HG02571 (cell line): ENCODE measurements around the gene COL4A5.
"Not testable (repeated sequence)": the region's sequence is repeated elsewhere in the genome, so short reads cannot be mapped to it uniquely, and the experiment has no call there.

Experiments
- ATAC-seq: cut with Tn5 transposase; IDR thresholded peaks from one replicate; pipeline ENCODE4 v1.9.1; 2021; ENCODE audit warnings: mild to moderate bottlenecking, moderate library complexity; ENCODE audit not compliant: unreplicated experiment

The COL4A5 gene

GRCh38 chrX:108439426-108439942 lies at the start of gene COL4A5:
TSS of gene COL4A5 (plus strand) at chrX:108439838. CDS start at chrX:108440126, 288 bp downstream.
- ATAC-seq = no peak

- ATAC-seq = not testable (repeated sequence)
Observed at GRCh38 chrX:108390976-108391717, 48.5 kb upstream of the COL4A5 start.

DNA sequence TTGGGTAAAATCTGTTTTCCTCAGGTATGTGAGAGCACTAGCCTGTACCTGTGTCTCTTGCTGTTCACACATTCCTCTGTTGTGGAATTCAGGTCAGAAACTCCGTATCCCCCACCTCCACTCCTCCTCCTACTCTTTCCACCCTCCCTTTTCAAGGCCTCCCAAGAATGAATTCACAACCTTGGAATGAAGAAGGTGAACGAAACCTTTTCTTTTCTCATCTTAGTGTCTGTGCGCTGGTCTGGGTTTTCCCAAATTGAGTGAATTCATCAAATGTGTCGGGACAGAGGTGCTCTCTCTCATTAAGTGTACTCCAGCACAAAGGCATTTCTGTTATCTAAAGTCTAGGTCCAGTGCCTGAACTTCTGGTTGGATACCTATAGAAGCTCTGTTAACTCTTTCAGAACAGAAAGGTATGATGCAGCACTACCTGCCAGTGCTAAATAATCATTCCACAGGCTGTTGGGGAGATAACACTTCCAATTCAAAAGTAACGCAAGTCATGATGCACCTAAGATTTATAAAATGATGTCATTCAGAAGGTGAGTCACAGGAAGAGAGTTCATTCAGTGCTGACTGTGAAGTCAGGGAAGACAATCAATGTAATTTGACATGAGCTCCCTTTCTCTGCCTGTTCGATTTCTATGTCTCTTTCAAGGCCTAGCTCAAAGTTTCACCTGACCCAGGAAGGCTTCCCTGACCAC lies 43.3 kb upstream of the COL4A5 start:
- ATAC-seq = no peak

DNA sequence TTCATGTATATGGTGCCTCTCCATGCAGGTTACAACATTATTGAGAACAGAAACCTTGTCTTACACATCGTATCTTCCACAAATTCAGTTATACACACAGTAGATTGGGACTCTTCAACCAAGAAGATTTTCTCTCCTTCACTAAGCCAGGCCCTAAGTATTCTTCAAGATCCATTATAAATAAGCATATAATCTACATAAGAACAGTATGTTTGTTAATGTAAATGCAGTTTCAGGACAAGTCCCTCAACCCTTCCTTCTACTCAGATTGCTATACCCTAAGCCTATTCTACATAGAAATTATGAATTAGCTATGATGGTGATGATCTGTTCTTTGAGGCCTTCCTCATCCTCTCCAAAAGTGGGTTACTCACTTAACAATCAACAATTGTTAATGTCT lies 42.7 kb upstream of the COL4A5 start:
- ATAC-seq = no peak

DNA sequence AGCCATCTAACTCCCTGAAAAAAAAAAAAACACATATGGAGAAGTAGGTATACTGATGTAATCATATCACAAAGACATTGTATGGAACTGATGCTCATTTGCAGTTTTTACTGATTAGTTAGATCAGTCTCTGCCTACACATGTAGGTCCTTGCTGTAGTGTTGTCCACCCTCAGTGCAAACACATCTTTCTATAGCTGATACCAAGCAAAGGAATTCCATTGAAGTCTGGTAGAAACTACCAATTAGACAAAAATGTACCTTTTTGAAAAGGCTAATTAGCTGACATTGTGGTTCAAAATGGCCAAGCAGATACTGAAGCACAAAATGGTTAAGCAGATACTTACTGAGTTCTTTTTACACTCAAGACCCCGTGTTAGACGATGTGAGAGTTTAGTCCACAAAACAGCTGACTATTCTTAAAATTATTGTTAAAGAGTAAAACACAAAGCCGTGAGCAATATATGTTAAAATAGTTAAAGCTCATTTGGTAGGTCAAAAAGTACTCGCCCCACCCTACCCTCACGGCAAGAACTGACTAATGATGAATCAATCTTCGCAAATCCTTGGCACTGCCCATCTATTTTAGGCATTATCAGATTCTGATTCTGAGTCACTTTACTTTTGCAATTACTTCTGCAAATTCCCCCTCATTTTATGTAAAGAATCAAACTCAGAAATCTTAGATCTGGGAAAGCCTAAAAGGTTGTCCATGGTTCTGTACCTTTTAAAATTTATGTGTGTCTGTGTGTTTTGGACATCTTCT lies 41.8 kb upstream of the COL4A5 start:
- ATAC-seq = no peak

GRCh38 chrX:108399418-108400165 lies 40.0 kb upstream of the COL4A5 start:
- ATAC-seq = no peak

- ATAC-seq = no peak
Observed at GRCh38 chrX:108412783-108413182, 26.9 kb upstream of the COL4A5 start.

GRCh38 chrX:108415146-108415545 lies 24.5 kb upstream of the COL4A5 start:
- no peak for ATAC-seq

- ATAC-seq = no peak
Observed at GRCh38 chrX:108415891-108416290, 23.7 kb upstream of the COL4A5 start.

DNA sequence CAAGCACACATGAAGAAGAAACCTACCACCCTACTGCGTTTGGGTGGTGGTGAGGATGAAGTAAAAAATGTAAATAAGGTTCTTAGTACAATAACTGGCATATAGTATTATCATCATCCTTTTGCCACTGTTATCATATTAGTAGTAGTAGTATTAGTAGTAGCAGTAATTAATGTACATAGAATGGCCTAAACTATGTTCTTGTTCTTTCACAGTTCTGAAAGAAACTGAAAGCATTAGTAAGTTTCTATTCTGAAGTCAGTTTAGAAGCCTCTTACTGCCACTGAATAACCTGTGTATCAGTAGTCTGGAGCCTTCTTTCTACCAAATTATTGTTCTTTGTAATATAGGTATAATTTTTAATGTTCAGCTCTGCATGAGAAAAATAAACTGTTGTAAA lies 22.4 kb upstream of the COL4A5 start:
- no peak for ATAC-seq

DNA sequence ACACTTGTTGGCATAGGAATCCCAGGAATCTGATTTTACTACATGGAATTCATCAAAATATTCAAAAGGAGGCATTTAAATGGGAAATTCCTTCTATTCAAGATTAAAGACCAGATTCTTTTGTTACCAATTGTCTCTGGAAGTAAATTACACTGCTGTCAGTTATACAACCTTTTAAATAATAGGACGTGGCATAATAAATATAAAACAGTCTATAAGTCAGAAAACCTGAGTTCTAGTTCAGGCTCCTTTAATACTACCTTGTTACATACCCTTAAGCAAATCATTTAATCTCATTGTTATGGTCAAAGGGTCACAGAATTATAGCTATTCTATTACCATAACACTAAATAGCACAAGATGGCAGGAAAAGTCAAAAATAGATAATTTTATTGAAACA lies 20.2 kb upstream of the COL4A5 start:
- ATAC-seq = no peak

DNA sequence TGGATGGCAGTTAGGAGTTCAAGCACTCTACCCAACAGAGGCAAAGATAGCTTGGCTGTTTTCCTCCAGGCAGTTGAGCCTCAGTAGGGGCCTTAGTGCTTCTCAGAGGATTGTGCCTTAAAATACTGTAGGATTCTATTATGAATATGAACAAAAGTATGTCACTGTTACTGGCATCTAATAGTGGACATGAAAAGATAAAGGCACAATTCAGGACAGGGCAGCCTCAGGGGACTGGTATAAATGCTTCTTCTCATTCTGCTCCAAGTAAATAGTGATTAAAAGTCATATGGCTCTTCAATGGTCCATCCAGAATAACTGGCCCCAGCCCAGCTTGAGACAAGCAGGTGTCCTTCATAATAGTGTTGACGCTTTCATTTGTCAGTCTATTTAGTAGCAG lies 19.2 kb upstream of the COL4A5 start:
- no peak for ATAC-seq

DNA sequence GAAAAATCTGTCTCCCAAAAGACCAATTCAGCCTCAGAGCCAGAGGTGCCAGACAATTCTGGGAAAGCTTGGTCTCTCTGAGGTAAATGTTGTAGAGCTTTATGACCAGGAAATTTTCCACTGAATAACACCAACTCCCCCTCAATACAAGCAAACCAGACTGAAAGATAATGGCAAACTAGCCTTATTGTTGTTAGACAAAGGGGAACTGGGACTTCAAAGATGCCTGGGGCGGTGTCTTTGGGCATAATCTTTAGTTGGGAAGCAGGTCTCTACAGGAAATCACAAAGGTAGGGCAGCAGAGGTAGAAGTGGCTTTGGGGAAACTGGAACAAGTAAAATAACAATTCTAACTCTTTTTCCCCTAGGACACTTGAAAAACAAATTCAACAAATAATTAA lies 13.4 kb upstream of the COL4A5 start:
- ATAC-seq = no peak

- ATAC-seq = no peak
Observed at GRCh38 chrX:108435261-108435660, 4.4 kb upstream of the COL4A5 start.

GRCh38 chrX:108437349-108438109 lies 2.1 kb upstream of the COL4A5 start:
- no peak for ATAC-seq

GRCh38 chrX:108438110-108438623 lies 1.5 kb upstream of the COL4A5 start, which contains the start of gene COL4A6:
TSS of gene COL4A6 (minus strand) at chrX:108438422. CDS start at chrX:108438196, 226 bp downstream.
- ATAC-seq = no peak

DNA sequence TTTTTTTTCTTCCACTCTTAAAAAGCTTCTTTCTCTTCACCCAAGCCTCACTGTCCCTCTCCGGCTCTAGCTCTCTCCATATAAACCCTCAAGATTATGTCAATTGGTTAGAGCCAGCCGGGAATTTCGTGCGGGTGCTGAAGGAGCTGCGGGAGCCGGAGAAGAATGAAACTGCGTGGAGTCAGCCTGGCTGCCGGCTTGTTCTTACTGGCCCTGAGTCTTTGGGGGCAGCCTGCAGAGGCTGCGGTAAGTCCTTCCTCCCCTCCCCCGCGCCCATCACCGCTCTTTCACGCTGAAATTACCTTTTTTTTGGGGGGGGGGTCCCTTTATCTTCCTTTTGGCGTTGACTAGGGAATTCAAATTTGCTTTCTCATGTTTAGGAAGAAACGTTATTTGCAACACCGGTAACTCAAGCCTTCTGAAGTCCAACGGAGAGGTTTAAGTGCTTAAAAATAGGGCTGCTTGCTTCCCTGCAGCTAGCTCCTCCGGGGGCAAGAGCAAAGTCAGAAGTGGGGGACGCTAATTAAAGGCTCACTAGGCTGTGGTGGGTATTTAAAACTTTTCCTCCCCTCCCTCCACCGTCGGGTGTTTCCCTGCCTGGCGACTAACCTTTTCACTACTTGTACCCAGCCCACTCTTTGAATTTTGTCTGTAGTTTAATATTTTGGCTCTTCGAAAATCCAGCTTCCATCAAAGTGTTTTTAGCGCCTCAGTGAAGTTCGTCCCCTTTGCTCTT lies 491 bp downstream of the COL4A5 start:
- ATAC-seq = no peak

DNA sequence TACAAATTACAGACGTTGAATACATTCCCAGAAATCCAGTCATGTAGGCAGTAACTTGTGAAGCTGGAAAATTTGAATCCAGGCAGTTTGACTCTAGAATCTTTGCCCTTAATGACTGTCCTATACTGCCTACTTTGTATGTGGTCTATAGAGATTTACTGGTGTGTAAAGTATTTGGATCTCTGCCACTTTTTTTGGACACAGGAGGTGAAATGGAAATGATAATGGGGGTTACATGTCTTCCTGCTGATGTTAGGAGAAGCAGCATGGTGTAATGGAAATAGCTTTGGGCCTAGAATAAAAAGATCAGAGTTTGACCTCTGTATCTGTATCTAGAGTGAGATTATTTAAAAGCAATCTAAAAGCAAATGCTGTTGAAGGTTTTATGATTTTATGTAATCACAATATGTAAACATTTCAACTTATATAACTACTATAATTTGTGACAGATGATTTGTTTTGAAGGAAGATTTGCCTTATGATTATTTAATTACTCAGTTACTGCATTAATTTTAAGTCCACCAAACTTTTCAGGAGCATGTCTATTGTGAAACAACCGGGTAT lies 3.3 kb downstream of the COL4A5 start:
- ATAC-seq = no peak

DNA sequence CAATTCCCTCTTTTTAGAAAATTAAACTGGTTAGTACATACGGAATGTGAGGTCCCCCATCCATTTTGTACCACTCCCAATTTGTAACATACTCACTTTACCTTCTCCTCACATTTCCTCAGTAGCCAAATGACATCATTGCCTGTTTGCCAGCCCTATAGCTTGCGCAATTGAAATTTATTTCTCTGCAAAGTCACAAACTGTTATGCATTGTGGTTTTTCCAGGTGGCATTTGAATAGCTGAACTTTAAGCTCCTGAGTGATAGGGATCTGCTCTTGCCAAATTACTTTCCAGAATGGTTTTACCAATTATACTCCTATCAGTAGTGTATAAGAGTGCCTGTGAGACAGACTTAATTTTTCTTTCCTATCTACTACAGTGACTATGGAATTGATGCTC lies 7.7 kb downstream of the COL4A5 start:
- no peak for ATAC-seq
